GM19468 (cell line): ENCODE results near the gene PEX1.
"Not testable (repeated sequence)": the region's sequence is repeated elsewhere in the genome, so short reads cannot be mapped to it uniquely, and the experiment has no call there.

ENCODE experiments used
- ATAC-seq: cut with Tn5 transposase; IDR thresholded peaks from one replicate; pipeline ENCODE4 v1.9.1; 2021; ENCODE audit warnings: mild to moderate bottlenecking, moderate library complexity, moderate number of reproducible peaks; ENCODE audit not compliant: unreplicated experiment; ENCODE audit errors: extremely low read depth

Gene PEX1

DNA sequence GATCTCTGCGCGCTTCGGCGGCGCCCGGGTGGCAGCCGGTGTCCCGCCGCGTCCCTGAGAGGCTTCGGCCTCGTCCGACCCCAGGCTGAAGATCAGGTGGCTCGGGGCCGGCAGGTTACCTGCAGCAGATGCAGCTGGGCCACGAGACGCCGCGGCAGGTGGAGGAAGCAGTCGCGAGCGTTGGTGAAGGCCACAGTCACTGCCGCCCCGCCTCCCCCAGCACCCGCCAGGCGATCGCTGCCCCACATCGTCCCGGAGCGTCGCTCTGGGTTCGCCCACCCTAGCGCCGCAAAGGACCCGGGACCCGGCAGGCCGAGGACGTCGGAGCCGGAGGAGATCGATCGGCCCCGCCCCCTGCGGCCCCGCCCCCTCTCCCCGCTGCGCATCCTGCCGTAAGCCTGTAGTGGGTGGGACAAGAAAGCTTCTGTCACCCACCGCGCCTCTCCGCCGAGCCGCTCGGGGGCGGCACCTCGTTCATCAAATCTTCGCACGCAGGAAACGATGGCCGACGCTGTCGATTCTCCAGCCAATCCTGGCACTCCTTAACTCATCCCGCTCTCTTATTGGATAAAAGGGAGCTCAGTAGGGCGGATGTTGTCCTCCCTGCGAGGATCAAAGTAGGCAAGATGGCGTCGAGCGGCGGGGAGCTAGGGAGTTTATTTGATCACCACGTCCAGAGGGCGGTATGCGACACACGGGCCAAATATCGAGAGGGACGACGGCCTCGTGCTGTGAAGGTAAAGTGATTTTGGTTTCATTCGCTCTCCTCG lies at the start of gene PEX1, which contains the start of gene RBM48:
Gene PEX1, minus strand, starts transcription at position 333 of the 770 bp plus-strand sequence. Its CDS starts 85 bp downstream, at position 248.
Gene RBM48, plus strand, starts transcription at position 608 of the 770 bp plus-strand sequence. Its CDS starts 19 bp downstream, at position 627.
- peak; percentile 96 for ATAC-seq

DNA sequence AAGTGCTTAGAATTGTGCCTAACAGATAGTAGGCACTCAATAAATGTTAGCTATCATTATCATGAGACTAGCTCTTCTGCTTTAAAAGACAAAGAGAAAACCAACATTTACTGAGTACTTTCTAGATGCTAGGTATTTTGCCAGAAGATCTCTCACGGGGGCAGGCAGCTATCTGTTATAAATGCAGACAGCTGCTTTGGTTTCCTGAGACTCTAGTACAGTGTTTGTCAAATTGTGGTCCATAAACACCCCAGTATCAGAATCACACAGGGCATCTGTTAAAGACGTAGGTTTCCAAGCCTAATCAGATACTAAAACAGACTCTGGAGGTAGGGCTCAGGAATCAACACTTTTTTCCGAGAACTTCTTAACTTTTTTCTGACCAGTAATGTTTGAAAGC lies 48.0 kb upstream of the PEX1 start:
- no peak for ATAC-seq

DNA sequence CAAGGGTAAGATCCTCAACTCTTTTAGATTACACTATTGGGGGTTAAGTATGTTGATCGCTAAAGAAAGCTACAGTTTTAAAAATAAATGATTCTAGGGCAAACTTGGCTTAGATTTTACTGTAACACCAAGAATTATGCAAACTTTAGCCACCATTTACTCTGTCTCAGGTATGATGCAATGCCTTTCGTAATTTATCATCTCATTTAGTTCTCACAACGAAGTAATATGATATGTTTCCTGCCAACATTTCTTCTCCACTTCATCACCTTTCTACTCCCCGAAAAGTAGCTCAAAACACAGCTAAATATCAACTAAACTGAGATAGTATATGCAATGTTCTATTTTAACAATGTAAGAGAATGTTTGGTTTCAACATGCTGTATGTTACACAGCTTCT lies 40.8 kb upstream of the PEX1 start:
- no peak for ATAC-seq

DNA sequence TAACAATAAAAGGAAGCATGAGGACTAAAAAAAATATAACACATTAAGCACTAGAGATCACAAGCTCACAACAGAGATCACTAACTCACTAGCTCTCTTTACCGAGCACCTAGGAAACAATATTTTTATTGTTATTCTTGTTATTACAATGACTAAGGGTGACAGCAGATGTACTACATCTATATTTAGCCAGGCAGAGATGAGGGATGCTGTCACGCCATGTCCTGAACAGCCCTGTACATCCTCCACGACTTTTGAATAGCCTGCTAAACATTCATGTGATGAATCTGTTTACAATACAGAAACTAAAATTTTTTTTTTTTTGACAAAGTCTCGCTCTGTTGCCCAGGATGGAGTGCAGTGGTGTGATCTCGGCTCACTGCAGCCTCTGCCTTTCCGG lies 39.1 kb upstream of the PEX1 start:
- no peak for ATAC-seq

DNA sequence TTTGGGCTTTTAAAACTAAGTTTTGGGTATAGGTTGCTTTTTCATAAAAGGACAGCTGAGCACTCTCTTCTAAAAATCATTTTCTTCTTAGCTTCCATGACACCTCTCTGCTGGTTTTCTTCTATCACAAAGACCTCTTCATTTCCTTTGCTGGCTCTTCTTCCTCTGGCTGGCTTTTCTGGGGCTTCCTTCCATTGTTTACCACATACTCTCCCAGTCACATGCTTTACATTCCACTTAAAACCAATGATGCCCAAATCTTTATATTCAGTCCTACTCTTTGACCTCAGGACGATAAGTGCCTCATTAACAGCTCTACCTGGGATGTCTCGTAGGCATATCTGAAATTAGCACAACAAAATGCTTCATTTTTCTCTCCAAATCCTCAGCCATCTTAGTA lies 35.0 kb upstream of the PEX1 start:
- ATAC-seq, result no peak

DNA sequence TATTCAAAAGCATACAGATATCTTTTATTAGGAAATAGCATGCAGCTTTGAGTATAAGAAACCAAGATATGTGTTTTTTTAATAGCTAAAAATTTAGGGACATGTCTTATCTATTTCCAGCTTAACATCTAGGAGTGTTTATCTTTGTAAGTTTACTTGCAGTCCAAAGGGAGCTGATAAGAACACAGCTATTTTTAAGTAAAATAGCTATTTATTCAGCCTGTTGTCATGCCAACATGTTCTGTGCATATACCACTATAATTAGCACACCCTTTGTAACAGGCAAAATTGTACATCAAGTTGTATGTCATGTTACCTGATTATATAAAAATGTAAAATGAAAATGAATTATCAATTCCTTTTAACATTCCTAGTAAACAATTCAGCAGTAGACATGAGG lies 32.3 kb upstream of the PEX1 start:
- no peak for ATAC-seq

DNA sequence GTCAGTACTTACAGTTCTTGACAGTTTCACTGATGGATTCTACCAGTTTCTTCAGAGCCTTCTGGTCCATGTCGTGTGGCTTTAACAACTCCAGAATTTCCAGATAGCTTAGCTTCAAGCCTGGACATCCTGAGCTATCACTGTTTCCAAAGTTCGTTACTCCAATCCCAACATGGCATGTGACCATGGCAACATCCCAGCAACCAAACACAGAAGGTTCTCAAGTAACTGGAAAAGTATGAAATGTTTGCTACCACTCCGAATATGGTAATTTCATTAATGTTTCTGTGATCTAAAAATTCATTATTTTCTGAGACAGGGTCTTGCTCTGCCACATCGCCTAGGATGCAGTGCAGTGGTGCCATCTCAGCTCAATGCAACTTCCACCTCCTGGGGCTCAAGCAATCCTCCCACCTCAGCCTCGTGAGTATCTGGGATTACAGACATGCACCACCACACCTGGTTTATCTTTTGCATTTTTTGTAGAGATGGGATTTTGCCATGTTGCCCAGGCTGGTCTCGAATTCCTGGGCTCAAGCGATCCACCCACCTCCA lies 29.6 kb upstream of the PEX1 start:
- ATAC-seq, result no peak

DNA sequence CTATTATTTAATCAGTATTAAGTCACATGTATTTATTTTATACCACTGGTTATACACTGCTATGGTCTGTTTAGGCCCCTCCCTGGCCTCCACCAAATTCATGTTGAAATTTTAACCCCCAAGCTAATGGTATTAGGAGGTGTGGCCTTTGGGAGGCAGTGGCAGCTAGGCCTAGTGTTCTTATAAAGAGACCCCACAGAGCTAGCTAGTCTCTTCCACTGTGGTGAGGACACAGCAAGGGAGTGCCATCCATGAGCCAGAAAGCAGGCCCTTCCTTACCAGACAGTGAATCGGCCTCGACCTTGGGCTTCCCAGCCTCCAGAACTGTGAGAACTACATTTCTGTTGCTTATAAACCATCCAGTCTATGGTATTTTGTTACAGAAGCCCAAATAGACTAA lies 28.9 kb upstream of the PEX1 start:
- no peak for ATAC-seq

DNA sequence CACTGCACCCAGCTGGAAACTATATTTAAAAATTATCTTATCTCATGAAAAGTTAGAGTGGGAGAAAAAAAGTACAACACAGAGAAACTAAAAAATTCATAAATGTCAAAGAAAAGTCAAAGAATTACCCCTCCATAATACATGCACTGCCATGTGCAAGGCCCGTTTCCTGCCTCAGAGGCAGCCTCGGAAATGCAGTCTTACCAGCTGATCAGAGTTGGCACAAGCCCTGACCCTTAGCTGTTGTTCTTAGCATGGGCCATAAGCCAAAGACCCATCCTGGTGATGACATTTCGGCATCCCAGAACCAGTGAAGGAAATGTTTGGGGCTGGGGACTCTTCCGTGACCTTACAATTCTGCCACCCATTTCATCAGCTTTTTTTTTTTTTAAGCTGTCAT lies 21.9 kb upstream of the PEX1 start:
- no peak for ATAC-seq

DNA sequence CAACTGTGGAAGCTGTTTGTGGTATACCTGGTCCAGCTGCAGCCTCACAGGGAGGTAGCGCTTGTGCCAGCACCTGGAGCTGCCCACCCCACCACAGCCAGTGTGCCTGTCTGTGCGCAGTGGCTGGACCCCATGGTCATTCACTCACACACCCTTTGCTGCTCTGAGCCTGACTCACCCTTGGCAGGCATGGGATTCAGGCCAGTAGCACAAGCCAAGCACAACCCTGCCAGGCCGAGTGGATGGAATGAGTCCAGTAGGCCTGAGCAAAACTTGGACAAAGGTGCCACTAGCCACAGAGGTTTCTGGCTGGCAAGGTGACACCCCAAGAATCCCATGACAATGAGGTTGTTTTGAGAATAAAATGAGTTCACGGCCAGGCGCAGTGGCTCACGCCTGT lies 19.3 kb upstream of the PEX1 start:
- ATAC-seq, result no peak

DNA sequence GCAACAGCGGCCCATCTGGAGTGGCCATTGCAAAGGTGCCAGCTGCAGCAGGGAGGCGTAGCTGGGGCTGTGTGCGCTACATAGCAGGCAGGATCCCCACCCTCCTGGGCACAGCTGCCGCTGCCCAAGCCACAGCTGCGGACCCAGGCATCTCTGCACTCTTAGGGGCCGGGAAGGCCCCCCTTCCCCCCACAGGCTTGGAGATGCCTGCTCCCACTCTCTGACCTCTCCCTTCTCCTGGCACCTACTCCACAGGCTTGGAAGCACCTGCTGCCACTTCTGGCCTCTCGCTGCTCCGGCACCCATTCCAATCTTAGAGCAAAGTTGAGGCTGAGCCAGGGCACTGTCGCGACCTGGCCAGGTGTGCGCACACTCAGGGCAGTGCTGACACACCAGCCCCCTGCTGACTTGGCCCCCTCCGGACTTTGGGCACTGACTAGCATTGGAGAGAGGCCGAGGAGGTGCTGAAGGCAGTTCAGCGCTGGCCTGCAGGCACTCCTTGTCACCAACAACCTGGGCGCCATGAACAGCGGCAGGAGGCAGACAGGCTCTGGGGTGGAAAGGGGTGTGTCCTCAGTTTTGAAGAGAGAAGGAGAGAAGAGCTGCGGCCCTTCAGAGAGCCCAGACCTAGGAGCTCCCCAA lies 18.7 kb upstream of the PEX1 start:
- ATAC-seq, result no peak

DNA sequence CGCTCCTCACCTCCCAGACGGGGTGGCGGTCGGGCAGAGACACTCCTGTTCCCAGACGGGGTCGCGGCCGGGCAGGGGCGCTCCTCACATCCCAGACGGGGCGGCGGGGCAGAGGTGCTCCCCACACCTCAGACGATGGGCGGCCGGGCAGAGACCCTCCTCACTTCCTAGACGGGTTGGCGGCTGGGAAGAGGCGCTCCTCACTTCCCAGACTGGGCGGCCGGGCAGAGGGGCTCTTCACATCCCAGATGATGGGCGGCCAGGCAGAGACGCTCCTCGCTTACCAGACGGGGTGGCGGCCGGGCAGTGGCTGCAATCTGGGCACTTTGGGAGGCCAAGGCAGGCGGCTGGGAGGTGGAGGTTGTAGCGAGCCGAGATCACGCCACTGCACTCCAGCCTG lies 16.8 kb upstream of the PEX1 start:
- not testable (repeated sequence) for ATAC-seq

DNA sequence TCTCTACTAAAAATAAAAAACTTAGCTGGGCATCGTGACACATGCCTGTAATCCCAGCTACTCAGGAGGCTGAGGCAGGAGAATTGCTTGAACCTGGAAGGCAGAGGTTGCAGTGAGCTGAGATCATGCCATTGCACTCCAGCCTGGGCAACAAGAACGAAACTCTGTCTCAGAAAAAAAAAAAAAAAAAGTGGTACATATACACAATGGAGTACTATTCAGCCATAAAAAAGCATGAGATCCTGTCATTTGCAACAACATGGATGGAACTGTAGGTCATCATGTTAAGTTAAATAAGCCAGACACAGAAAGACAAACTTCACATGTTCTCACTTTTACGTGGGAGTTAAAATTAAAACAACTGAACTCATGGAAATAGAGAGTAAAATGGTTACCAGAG lies 15.2 kb upstream of the PEX1 start:
- ATAC-seq, result not testable (repeated sequence)

DNA sequence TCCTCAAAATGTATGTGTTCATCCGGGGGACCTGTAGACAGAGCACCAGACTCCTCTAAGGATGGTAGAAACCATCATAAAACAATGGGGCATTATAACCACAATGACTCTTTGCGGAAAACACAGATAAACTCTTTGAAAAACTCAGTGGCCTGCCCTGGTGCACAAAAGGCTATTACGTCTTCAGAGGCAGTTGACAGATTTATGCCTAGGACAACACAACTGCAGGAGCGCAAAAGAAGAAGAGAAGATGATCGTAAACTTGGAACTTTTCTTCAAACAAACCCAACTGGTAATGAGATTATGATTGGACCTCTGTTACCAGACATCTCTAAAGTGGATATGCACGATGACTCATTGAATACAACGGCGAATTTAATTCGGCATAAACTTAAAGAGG lies 6.3 kb upstream of the PEX1 start:
- no peak for ATAC-seq

DNA sequence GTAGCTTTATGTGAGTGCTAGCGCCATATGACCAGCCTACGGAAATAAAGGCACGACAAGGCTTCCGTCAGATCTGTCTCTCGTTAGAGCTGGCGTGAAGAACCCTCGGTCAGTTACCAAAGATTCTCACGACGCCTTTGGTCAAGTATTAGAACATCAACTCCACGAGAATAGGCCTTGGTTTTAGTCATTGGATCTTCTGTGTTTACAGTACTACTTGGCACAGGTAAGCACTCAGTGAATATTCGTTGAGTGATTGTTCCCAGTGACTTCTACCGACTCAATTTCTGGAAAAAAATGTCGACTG lies 591 bp upstream of the PEX1 start:
- no peak for ATAC-seq

DNA sequence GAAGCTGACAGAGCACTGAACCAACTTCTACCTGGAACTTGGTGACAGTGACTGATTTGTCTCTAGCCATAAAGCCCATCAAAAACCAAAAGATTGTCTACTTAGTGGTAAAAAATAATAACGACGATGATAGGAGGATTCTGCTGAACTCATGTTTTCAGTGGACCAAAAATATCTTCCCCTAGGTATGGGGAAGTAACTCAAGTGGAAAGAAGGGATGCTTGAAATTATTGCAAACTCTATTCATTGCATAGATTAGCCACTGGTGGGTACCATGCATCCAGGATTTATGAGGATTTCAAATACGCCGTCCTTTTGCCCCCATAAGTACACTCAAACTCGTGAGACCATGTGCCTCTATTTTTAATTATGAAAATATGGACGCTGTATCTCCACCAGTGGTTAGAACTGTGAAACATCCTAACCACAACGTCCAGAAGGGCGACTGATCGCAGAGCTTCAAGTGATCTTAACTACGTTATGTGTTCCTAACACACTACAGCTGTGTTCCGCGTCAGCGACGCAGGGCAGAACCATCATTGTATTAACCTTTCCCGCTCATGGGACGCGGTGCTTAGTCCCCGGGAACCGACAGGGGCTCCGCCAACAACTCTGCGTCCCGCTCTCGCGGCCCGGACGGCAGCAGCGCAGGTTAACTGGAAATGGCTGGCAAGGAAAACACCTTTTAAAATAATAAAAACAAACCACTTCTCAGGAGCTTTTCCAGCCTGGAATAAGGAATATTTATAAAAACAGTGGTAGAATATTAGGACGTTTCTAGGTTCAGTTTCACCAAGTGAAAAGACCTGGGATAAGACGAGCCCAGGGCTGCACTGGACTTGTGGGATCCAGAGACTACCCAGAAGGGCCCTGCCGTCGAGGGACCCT lies 776 bp downstream of the PEX1 start:
- ATAC-seq, result peak; percentile 17

DNA sequence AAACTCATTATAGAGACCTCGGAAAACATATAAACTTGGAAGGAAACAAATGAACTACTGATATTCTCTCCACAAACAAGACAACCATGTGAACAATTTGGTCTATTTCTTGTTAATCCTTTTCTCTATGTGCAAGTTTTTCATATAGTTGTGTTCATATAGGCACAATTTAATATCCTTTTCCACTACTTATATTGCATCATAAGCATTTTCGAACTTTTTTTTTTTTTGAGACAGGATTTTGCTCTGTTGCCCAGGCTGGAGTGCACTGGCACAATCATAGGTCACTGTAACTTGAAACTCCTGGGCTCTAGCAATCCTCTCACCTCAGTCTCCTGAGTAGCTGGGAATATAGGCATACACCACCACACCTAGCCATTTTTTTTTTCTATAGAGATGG lies 5.2 kb downstream of the PEX1 start:
- ATAC-seq, result no peak

DNA sequence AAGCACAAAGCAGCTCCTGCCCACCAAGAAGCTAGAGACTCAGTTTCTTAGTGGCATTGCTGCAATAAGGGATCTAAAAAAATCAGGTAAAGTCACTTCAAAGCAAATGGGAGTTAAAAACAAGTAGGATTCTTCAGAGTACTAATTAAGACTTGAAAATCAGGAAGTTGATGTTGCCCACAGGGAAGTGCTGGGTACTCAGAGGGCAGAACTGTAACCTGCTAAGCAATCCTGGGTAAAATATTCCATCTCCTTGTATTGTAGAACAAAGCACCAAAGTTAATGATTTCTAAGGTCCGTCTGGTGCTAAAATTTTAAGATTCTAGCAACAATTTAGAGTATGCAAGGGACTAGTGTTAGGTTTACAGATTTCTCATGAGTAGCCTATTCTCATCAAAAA lies 8.3 kb downstream of the PEX1 start:
- ATAC-seq, result no peak

DNA sequence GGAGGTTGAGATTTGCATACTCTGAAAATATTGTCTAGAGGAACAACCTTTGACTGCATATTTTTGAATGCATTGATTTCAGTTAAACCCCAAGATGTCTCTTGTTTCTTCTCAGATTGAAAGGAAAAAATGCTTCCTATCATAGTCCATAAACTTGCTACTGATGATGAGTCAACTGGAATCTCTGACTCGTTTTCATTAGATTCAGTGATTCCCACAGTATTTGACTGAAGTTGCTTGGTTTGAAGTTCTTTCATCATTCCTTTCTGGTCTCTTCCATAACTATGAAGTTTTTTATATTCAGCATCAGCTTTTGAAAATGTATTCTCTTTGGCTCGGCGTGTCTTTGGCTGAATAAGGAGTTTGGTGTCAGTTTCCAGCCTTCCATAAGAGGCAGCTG lies 10.7 kb downstream of the PEX1 start:
- no peak for ATAC-seq

DNA sequence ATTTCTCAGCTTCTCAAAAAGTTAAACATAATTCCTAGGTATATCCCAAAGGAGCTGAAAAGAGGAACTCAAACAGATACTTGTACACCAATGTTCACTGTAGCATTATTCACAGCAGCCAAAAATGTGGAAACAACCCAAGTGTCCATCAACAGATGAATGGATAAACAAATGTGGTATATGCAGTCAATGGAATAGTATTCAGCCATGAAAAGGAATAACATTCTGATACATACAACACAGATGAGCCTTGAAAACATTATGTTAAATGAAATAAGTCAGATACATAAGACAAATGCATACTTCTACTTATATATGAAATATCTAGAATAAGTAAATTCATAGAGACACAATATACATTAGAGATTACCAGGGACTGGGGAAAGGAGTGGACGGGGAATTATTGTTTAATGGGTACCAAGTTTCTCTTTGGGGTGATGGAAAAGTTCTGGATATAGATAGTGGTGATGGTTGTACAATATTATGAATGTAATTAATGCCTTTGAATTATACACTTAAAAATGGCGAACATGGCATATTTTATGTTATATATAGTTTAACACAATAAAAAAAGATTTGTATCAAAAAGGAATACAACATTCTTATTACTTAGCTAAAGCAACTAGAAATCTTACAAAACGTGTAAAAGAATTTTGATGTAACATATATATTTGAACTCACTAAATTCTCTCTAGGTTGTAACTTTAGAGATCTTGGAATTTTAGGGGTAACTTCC lies 15.0 kb downstream of the PEX1 start:
- ATAC-seq, result no peak
